H1 (cell line): ENCODE measurements around the gene KIR3DL1.

Source experiments
- ASH2L ChIP-seq: fragments of 200-600, 300-600 bp; sonication (generic); IDR thresholded peaks from one replicate; pipeline ENCODE4 v1.7.1; 2017; ENCODE audit warnings: low read length
- CTCF ChIP-seq, 3 experiments: IDR thresholded peaks; 1 replicate in 2 of 3; 2 replicates in 1 of 3; pipeline versions ENCODE4 v1.5.1 to v1.6.1; 2011; ENCODE audit warnings: low read length in 3 of 3, mild to moderate bottlenecking in 3 of 3, inconsistent platforms in 2 of 3, low read depth in 1 of 3, moderate library complexity in 1 of 3; ENCODE audit not compliant: insufficient read depth in 1 of 3; ENCODE audit errors: control extremely low read depth in 1 of 3
- EZH2 ChIP-seq: fragments of 200-600 bp; sonication (generic); IDR thresholded peaks from 2 replicates; pipeline ENCODE4 v1.7.1; 2012; ENCODE audit warnings: low read depth, mild to moderate bottlenecking, moderate library complexity, low read length, inconsistent platforms; ENCODE audit not compliant: severe bottlenecking
- JUN ChIP-seq: IDR thresholded peaks from 2 replicates; pipeline ENCODE4 v1.6.1; 2011; ENCODE audit warnings: low read depth, mild to moderate bottlenecking, improper control_type of control experiment, low read length
- PHF8 ChIP-seq: fragments of 200-600 bp; sonication (generic); conservative IDR thresholded peaks from 2 replicates; pipeline ENCODE4 v1.7.1; 2012; ENCODE audit warnings: low read depth, mild to moderate bottlenecking, inconsistent platforms, low read length, moderate library complexity
- POLR2A ChIP-seq, 2 experiments: IDR thresholded peaks; 1 replicate in 1 of 2; 2 replicates in 1 of 2; pipeline ENCODE4 v1.6.1; 2011; ENCODE audit warnings: low read depth in 2 of 2, low read length in 2 of 2, mild to moderate bottlenecking in 2 of 2; ENCODE audit errors: control extremely low read depth in 1 of 2
- POLR2AphosphoS5 ChIP-seq: IDR thresholded peaks from 2 replicates; pipeline ENCODE4 v1.6.1; 2011; ENCODE audit warnings: low read depth, low read length
- RBBP5 ChIP-seq: IDR thresholded peaks from 2 replicates; pipeline ENCODE4 v1.7.1; 2012; ENCODE audit warnings: low read depth, mild to moderate bottlenecking, inconsistent platforms, low read length, moderate library complexity, borderline replicate concordance
- RFX5 ChIP-seq: IDR thresholded peaks from 2 replicates; pipeline ENCODE4 v1.6.1; 2011; ENCODE audit warnings: low read depth, low read length, improper control_type of control experiment, borderline replicate concordance
- RXRA ChIP-seq: IDR thresholded peaks from 2 replicates; pipeline ENCODE4 v1.6.1; 2011; ENCODE audit warnings: low read depth, mild to moderate bottlenecking, low read length, moderate library complexity; ENCODE audit not compliant: insufficient read depth

GRCh38 chr19:54877471-54877870 is 61.2 kb downstream of the KIR3DL1 start:
- TF ChIP-seq CTCF (IDR thresholded peaks at IDR 0.05; ENCODE audit: control extremely low read depth in 1 of 3, insufficient read depth in 1 of 3, low read depth in 1 of 3, low read length in 3 of 3) (no peak), PHF8 (no peak), JUN (no peak), EZH2 (no peak), RXRA (no peak), RBBP5 (no peak), RFX5 (no peak), POLR2A (IDR thresholded peaks at IDR 0.05; ENCODE audit: control extremely low read depth in 1 of 2, low read depth in 2 of 2, low read length in 2 of 2) (no peak), POLR2AphosphoS5 (no peak), ASH2L (no peak)
